GM10266 (cell line): ENCODE measurements around the gene ITIH4.
A peak's percentile ranks its signal among the peaks of the same experiment; 100 is the strongest.

Experiments
- DNase-seq: peaks from one replicate; pipeline ENCODE4 v3.0.0; 2012; ENCODE audit errors: extremely low spot score
- CTCF ChIP-seq: IDR thresholded peaks from 2 replicates; pipeline ENCODE4 v1.5.1; 2012; ENCODE audit warnings: mild to moderate bottlenecking, low read depth; ENCODE audit not compliant: control insufficient read depth, insufficient read depth; ENCODE audit errors: missing control alignments

ITIH4 gene

GRCh38 chr3:52859686-52860423, 29.4 kb upstream of the ITIH4 start:
- no peak for DNase-seq
- no peak for TF ChIP-seq CTCF

DNA sequence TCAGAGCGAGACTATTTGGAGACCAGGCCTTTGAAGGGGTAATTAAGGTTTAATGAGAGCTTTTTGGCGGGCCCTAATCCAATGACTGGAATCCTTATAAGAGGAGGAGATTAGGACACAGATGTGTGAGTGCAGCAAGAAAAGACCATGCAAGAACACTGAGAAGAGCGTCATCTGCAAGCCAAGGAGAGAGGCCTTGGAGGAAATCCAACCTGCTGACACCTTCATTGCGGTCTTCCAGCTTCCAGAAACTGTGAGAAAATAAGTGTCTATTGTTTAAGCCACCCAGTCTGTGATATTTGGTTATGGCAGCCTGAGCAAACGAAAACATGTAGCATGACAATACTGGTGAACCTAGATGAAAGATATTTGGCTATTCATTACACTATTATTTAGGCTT, 27.4 kb upstream of the ITIH4 start:
- no peak for TF ChIP-seq CTCF
- DNase-seq = no peak

GRCh38 chr3:52857133-52857532, 26.7 kb upstream of the ITIH4 start:
- no peak for TF ChIP-seq CTCF
- DNase-seq = no peak

DNA sequence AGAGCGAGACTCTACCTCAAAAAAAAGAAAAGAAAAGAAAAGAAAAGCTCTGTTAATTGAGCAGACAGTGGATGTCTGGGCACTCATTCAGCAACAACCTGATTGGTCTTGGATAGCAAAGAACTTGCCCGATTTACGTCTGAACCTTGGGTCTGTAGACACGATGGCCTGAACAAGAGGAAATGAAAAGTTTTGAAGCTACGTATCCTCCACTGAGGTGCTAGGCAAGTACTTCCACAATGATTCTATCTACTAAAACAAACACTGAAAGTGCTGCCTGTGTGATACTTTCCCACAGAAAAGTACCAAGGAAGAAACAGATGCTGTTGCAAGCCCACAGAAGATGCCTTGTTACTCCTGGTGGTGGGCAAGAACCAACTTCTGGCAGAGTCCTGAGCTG, 26.2 kb upstream of the ITIH4 start:
- TF ChIP-seq CTCF = no peak
- DNase-seq = no peak

GRCh38 chr3:52854013-52854412, 23.5 kb upstream of the ITIH4 start:
- no peak for TF ChIP-seq CTCF
- DNase-seq = no peak

- no peak for DNase-seq
- TF ChIP-seq CTCF = no peak
Measured at GRCh38 chr3:52852419-52852818, 21.9 kb upstream of the ITIH4 start.

DNA sequence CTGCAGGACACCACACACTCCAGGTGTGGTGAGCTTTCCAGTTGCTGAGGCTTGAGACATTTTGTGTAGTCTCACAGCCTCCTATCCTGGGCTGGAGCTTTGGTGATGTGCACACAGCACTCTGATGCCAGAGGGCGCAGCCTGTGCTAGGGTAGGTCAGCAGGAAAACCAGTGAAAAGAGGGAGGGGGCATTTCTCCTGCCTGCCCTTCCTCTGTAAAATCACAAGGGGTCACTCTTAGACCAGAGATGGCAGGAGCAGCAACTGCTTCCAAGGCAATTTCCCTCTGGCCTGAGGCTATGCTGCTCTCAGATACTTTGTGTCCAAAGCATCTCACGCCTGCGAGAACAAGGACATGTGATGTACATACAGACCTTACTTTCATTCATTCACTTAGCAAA, 20.9 kb upstream of the ITIH4 start:
- peak; percentile 66 for DNase-seq
- TF ChIP-seq CTCF = peak; percentile 70
